Keratinocyte (primary cell): ENCODE measurements around the gene BHLHE40.

Experiments
- EZH2 ChIP-seq: IDR thresholded peaks from one replicate; pipeline ENCODE4 v1.6.1; 2012; ENCODE audit warnings: inconsistent platforms, mild to moderate bottlenecking, low read length, moderate library complexity
- TF ChIP-seq, protein P1 (sequence below), 3 experiments: IDR thresholded peaks in 1 of 3; conservative IDR thresholded peaks in 1 of 3; optimal IDR thresholded peaks in 1 of 3; 2 replicates in 2 of 3; 3 replicates in 1 of 3; pipeline versions ENCODE3 to v1.5.1; 2011; ENCODE audit warnings: low read length in 3 of 3, mild to moderate bottlenecking in 3 of 3, moderate library complexity in 2 of 3, control low read depth in 1 of 3, inconsistent platforms in 1 of 3; ENCODE audit not compliant: insufficient read depth in 2 of 3; ENCODE audit errors: extremely low read depth in 1 of 3

DNA sequence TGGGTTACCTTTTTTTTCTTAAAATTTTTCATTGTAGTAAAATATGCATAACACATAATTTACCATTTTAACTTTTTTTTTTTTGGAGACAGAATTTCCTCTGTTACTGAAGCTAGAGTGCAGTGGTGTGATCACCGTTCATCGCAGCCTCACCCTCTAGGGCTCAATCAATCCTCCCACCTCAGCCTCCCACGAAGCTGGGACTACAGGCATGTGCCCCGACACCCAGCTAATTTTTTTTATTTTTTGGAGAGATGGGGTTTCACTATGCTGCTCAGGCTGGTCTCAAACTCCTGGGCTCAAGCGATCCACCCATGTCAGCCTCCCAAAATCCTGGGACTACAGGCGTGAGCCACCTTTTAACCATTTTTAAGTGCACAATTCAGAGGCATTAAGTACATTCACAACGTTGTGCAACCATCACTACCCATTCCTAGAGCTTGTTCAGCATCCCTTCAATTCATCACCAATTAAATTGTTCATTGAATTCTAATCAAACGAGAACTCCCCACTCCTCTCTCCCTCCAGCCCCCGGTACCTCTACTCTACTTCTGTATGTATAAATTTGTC lies 44.6 kb downstream of the BHLHE40 start:
- TF ChIP-seq, protein P1, sequence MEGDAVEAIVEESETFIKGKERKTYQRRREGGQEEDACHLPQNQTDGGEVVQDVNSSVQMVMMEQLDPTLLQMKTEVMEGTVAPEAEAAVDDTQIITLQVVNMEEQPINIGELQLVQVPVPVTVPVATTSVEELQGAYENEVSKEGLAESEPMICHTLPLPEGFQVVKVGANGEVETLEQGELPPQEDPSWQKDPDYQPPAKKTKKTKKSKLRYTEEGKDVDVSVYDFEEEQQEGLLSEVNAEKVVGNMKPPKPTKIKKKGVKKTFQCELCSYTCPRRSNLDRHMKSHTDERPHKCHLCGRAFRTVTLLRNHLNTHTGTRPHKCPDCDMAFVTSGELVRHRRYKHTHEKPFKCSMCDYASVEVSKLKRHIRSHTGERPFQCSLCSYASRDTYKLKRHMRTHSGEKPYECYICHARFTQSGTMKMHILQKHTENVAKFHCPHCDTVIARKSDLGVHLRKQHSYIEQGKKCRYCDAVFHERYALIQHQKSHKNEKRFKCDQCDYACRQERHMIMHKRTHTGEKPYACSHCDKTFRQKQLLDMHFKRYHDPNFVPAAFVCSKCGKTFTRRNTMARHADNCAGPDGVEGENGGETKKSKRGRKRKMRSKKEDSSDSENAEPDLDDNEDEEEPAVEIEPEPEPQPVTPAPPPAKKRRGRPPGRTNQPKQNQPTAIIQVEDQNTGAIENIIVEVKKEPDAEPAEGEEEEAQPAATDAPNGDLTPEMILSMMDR (optimal IDR thresholded peaks at IDR 0.05 in 1 of 3, IDR thresholded peaks at IDR 0.05 in 1 of 3, conservative IDR thresholded peaks at IDR 0.05 in 1 of 3; ENCODE audit: extremely low read depth in 1 of 3, insufficient read depth in 2 of 3, low read length in 3 of 3), result no peak
- TF ChIP-seq EZH2, result no peak
